Esophagus squamous epithelium (tissue), 4 donors: Measurements from ENCODE around the gene SAMD14.

Experiments
- CTCF ChIP-seq, 6 experiments: fragments of 450-650 bp in 4 of 6; fragments of 200-600 bp in 2 of 6; sonication (generic) in 2 of 6; IDR thresholded peaks; one replicate each; pipeline ENCODE4 v1.5.1; 2016 to 2019; ENCODE audit warnings: antibody characterized with exemption in 6 of 6, mild to moderate bottlenecking in 4 of 6, moderate library complexity in 4 of 6
- POLR2A ChIP-seq, 4 donors: fragments of 450-650 bp; IDR thresholded peaks; one replicate each; pipeline ENCODE4 v1.6.1; 2017; ENCODE audit warnings: antibody characterized with exemption in 4 of 4, mild to moderate bottlenecking in 4 of 4, moderate library complexity in 3 of 4

GRCh38 chr17:50097455-50097854, 32.5 kb downstream of the SAMD14 start:
- TF ChIP-seq POLR2A (IDR thresholded peaks at IDR 0.05) (no peak), CTCF (IDR thresholded peaks at IDR 0.05) (no peak)
